Measurements from ENCODE around the gene GCNT2. TPM values are rescaled to one million over a fixed set of nuclear protein-coding genes. Genes with fewer than 3 reads are reported as not detected.
"Not testable (repeated sequence)": the region's sequence is repeated elsewhere in the genome, so short reads cannot be mapped to it uniquely, and the experiment has no call there.

GCNT2 gene
- total RNA-seq, 1 experiment from 2014 or later = 0.28 TPM

- Histone ChIP-seq H3K4me3 (ENCODE audit: low read depth, low read length, poor library complexity, severe bottlenecking) (no peak overlapping the region), H3K9me3 (ENCODE audit: low read depth, low read length, poor library complexity, severe bottlenecking) (no peaks in the 10 kb centered on the region), H3K27ac (ENCODE audit: low read depth, low read length, poor library complexity, severe bottlenecking) (no peak overlapping the region), H3K4me1 (ENCODE audit: insufficient read depth, low read length, poor library complexity, severe bottlenecking) (peaks cover 7% of the 10 kb centered on the region), H3K27me3 (replicated peaks; ENCODE audit: insufficient read depth, low read depth, low read length, poor library complexity) (no peaks in the 10 kb centered on the region), H3K36me3 (ENCODE audit: insufficient read depth, low read length, poor library complexity, severe bottlenecking) (no peaks in the 10 kb centered on the region)
- ChIA-PET CTCF (no interaction called here), POLR2A (ENCODE audit: low non-redundant PET) (no interaction called here)
- intact Hi-C loops (cut with micrococcal nuclease; ENCODE audit: unreplicated experiment) = no loop called here
- DNase-seq (ENCODE audit: low spot score) = no peak
- BruUV-seq (replicated peaks) = no TSS peak
- TF ChIP-seq CTCF (conservative IDR thresholded peaks at IDR 0.05; ENCODE audit: low read depth, low read length) = no peak
- TF ChIP-seq EZH2 (IDR thresholded peaks at IDR 0.05; ENCODE audit: borderline replicate concordance, low read depth, low read length, poor library complexity, severe bottlenecking) = no peak
Measured at GRCh38 chr6:10567256-10568026, 46.3 kb downstream of the GCNT2 start.

- H3K4me3 ChIP-seq (ENCODE audit: low read depth, low read length, poor library complexity, severe bottlenecking) = no peak overlapping the region
- TF ChIP-seq EZH2 (IDR thresholded peaks at IDR 0.05; ENCODE audit: borderline replicate concordance, low read depth, low read length, poor library complexity, severe bottlenecking) = no peak
- no peak for TF ChIP-seq CTCF (conservative IDR thresholded peaks at IDR 0.05; ENCODE audit: low read depth, low read length)
- H3K36me3 ChIP-seq (ENCODE audit: insufficient read depth, low read length, poor library complexity, severe bottlenecking) = no peaks in the 10 kb centered on the region
- POLR2A ChIA-PET (ENCODE audit: low non-redundant PET) = no interaction called here
- intact Hi-C loops (cut with micrococcal nuclease; ENCODE audit: unreplicated experiment) = no loop called here
- CTCF ChIA-PET = no interaction called here
- no peak for DNase-seq (ENCODE audit: low spot score)
- H3K4me1 ChIP-seq (ENCODE audit: insufficient read depth, low read length, poor library complexity, severe bottlenecking) = peaks cover 7% of the 10 kb centered on the region
- BruUV-seq (replicated peaks) = no TSS peak
- no peak overlapping the region for H3K27ac ChIP-seq (ENCODE audit: low read depth, low read length, poor library complexity, severe bottlenecking)
- no peaks in the 10 kb centered on the region for H3K27me3 ChIP-seq (replicated peaks; ENCODE audit: insufficient read depth, low read depth, low read length, poor library complexity)
- no peaks in the 10 kb centered on the region for H3K9me3 ChIP-seq (ENCODE audit: low read depth, low read length, poor library complexity, severe bottlenecking)
Measured at GRCh38 chr6:10569392-10570127, 48.4 kb downstream of the GCNT2 start.

GRCh38 chr6:10575519-10575918 is 54.4 kb downstream of the GCNT2 start:
- H3K36me3 ChIP-seq (ENCODE audit: insufficient read depth, low read length, poor library complexity, severe bottlenecking); CTCF ChIA-PET; POLR2A ChIA-PET (ENCODE audit: low non-redundant PET); H3K4me3 ChIP-seq (ENCODE audit: low read depth, low read length, poor library complexity, severe bottlenecking); H3K27ac ChIP-seq (ENCODE audit: low read depth, low read length, poor library complexity, severe bottlenecking); H3K27me3 ChIP-seq (replicated peaks; ENCODE audit: insufficient read depth, low read depth, low read length, poor library complexity); intact Hi-C loops (cut with micrococcal nuclease; ENCODE audit: unreplicated experiment); BruUV-seq (replicated peaks); H3K4me1 ChIP-seq (ENCODE audit: insufficient read depth, low read length, poor library complexity, severe bottlenecking); H3K9me3 ChIP-seq (ENCODE audit: low read depth, low read length, poor library complexity, severe bottlenecking); DNase-seq (ENCODE audit: low spot score): not testable (repeated sequence)
